Motor neuron (in vitro differentiated cells): ENCODE measurements around the gene NEURL1. TPM values are rescaled to one million over a fixed set of nuclear protein-coding genes. Genes with fewer than 3 reads are reported as not detected.
A peak's percentile ranks its signal among the peaks of the same experiment; 100 is the strongest.

Experiments
- ATAC-seq, 8 experiments: fragments of 200-7000 bp; cut with Tn5 transposase; replicated peaks in 6 of 8; 2 replicates each; pipeline ENCODE4 v1.8.0; 2021; ENCODE audit warnings: mild to moderate bottlenecking in 8 of 8, moderate library complexity in 8 of 8
- H3K27ac ChIP-seq, 2 donors: fragments of 250-450 bp; sonication (Bioruptor Pico); 2 replicates each; pipeline ENCODE4 v1.9.0; 2021; ENCODE audit warnings: antibody characterized with exemption in 2 of 2, mild to moderate bottlenecking in 2 of 2, moderate library complexity in 1 of 2
- H3K4me1 ChIP-seq, 2 donors: fragments of 250-450 bp; sonication (Bioruptor Pico); replicated peaks in 1 of 2; 2 replicates each; pipeline ENCODE4 v1.6.1; 2021; ENCODE audit warnings: antibody characterized with exemption in 2 of 2, mild to moderate bottlenecking in 2 of 2, moderate library complexity in 1 of 2
- H3K4me3 ChIP-seq, 5 donors: fragments of 250-450 bp; sonication (Bioruptor Pico); 2 replicates each; pipeline ENCODE4 v1.9.0; 2021; ENCODE audit warnings: antibody characterized with exemption in 5 of 5, mild to moderate bottlenecking in 5 of 5, moderate library complexity in 4 of 5
- WGBS, 10 experiments: fragments of 450-650 bp; shearing (Covaris generic); methylation state at CpG; one replicate each; pipeline ENCODE4 v1.0.0; 2022; 5-methylcytosine and 5-hydroxymethylcytosine counted together
- in situ Hi-C, 9 experiments: fragments of 400-800 bp; cut with MboI; loops; one replicate each; pipeline ENCODE4 v1.15.0; 2021; ENCODE audit warnings: low sequenced_read_pairs in 9 of 9, low pct_unique_long_range_greater_than_20kb in 2 of 9; ENCODE audit not compliant: unreplicated experiment in 9 of 9
- total RNA-seq, 8 experiments: library from RNA; unstranded; fragments of 300-600 nt; gene quantifications; 2 replicates each; pipeline versions ENCODE4 v1.2.3 to v1.2.4, GENCODE V29; 2022

Gene NEURL1
- total RNA-seq, 8 experiments from 2014 or later: 1.6 to 11.7 (median 6.0) TPM

DNA sequence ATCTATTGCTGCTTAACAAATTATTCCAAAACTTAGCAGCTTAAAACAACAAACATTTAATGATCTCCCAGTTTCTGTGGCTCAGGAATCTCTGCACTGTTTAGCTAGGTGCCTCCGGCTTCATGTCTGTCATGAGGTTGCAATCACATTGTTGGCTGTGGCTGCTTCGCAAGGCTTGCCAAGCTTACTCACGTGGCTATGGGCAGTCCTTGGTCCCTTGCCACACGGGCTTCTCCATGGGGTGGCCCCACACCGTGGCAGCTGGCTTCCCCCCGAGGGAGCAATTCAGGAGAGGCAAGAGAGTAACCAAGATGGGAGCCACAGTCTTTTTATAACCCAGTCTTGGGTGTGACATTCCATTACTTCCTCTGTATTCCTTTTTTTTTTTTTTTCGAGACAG is 67.4 kb downstream of the NEURL1 start:
- no peak for ATAC-seq
- 52 to 100% (median 70%) methylated on average over 1 to 6 of the region's 7 CpGs; no CpG with 5 or more reads in 1 of the 10 experiments for WGBS, 10 experiments
- in situ Hi-C loops: no loop called here
- Histone ChIP-seq H3K4me1 (peaks cover 5 to 8% of the 10 kb centered on the region in 2 donors), H3K27ac (no peak overlapping the region), H3K4me3 (no peak overlapping the region)

DNA sequence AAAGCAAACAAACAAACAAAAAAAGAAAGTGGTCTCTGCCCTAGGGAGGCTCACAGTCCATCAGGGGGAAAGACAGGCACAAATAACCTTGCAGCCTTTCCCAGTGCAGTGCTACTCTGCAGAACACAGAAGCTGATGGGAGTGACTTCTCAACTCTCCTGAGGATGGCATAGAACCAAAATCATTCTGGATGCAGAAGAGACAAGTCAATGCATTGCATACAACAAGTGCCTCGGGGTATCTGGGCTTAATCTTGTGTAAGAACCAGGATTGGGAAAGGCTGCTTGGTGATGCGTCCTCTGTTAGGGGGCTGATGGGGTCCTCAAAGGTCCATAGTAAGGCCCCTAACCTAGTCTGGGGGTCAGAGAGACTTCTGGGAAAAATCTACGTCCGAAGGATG is 68.9 kb downstream of the NEURL1 start:
- no peak overlapping the region for H3K27ac ChIP-seq
- ATAC-seq: peak in 1 of 8 experiments; percentile 65
- H3K4me3 ChIP-seq: no peak overlapping the region
- in situ Hi-C loops: no loop called here
- 29 to 76% (median 57%) methylated on average over 1 to 4 of the region's 4 CpGs; no CpG with 5 or more reads in 6 of the 10 experiments for WGBS, 10 experiments
- H3K4me1 ChIP-seq: no peaks in the 10 kb centered on the region

DNA sequence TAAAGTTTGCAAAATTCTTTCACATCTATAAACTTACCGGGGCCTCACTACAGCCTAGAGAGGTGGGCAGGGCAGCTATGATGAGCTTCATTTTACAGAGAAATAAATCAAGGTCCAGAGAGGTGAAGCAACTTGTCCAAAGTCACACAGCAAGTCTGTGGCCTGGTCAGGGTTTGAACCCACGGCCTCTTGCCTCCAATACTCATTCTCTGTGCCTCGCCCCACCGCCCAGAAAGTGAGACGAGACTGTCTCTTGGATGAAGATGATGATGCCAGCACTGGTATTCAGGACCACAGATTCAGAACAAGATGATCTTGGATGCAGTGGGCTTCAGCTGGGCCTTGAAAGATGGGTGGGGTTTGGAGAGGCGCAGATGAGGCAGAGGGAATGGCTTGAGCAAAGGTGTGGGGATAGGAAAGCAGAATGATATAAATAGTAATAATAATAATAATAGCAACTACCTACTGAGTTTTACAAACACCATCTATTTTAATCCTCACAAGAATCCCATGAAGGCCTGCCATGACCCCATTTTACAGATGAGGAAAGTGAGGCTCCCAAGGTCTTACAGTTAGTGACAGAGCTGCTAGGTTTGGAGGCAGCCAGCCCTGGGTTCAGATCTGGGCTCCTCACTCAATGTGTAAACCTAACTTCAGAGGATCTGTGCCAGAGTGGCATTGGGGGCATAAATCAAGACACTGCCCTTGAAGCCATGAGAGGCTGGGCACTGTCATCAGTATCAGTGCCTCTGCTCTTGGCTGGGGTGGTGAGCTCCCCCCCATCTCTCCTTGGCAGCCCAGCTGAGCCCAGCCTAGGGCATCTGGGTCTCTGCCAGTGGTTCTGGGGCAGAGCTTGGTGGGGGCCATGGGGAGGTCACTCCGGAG is 70.0 kb downstream of the NEURL1 start:
- ATAC-seq: peak in 1 of 8 experiments; percentile 9
- Histone ChIP-seq H3K4me1 (no peaks in the 10 kb centered on the region), H3K4me3 (no peak overlapping the region), H3K27ac (no peak overlapping the region)
- 66 to 100% (median 100%) methylated on average over 1 to 6 of the region's 7 CpGs; no CpG with 5 or more reads in 2 of the 10 experiments for WGBS, 10 experiments
- in situ Hi-C loops: no loop called here

DNA sequence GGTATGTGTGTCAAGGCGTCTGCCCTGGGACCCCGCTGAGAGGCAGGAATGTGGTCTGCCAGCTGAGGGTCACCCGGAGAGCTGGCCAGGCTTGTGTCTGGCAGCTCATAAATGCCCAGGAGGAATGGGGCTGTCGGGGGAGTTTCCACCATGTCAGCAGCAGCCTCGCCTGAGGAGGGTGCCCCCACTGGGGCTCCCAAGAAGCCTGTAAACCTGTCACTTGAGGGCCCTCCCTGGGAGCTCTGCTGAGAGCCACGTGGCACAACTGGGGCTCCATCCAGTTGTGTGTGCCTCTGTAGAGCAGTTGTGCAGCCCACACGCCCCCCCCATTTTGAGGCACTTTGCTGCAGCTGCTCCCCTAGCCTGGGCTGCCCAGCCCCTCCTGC is 70.6 kb downstream of the NEURL1 start:
- WGBS, 10 experiments: 53% methylated on average over 3 of the region's 7 CpGs; no CpG with 5 or more reads in 9 of the 10 experiments

DNA sequence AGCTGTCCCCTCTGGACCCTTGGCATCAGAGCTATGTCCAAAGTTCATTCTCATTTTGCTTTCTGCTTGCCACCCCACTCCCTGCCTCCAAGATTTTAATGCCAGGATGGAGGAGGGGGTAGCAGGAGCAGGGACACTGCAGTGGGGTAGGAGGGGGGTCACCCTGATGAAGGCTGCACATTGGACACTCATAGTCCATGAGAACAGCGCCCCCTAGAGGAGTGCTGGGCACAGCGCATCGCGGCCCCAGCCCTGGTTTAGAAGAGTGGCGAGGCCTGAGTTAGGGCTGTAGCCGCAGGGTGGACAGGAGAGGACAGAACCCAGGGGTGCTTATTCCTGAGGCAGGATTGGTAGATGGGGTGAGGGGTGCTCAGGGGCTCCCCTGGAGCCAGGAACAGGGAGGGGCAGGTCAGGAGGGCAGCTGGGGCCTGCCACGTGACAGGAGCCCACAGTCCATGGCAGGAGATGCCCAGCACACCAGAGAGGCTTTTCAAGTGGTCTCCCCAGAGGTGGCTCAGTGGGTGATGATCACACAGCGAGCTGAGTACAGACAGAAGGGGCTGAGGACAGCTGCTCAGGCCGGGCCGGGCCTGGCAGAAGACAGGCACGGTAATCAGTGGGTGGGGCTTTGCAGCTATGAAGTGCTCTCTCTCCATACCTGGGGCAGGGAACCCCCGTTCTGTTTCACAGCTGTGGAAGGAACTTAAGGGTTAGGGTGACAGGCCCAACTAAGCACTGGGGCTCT is 71.4 kb downstream of the NEURL1 start:
- 27 to 100% (median 65%) methylated on average over 1 to 3 of the region's 12 CpGs; no CpG with 5 or more reads in 6 of the 10 experiments for WGBS, 10 experiments
- peak in 7 of 8 experiments; percentile 13 to 76 (median 34) for ATAC-seq
- no peak overlapping the region for H3K27ac ChIP-seq
- no peaks in the 10 kb centered on the region for H3K4me1 ChIP-seq
- no peak overlapping the region for H3K4me3 ChIP-seq
- in situ Hi-C loops: no loop called here

More for the DNA sequence above, 70.6 kb downstream of the NEURL1 start:
- no peaks in the 10 kb centered on the region for H3K4me1 ChIP-seq
- in situ Hi-C loops: no loop called here
- H3K4me3 ChIP-seq: no peak overlapping the region
- peak in 5 of 8 experiments; percentile 53 to 84 (median 78) for ATAC-seq
- H3K27ac ChIP-seq: no peak overlapping the region

DNA sequence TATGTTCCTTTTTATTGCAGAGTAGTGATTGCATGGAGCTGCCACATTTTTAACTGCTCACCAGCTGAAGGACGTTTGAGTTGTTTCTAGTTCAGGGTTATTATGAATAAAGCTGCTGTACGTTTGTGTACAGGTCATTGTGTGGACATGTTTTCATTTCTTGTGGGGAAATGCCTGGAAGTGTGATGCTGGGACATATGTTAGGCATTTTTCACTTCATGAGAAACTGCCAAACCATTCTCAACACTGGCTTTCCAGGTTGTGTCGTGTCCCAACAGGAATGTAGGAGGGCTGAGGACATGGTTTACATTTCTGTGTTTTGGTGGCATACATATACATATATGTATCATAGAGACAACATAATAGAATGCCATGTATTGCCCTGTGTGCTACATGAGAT is 73.0 kb downstream of the NEURL1 start:
- ATAC-seq: no peak
- in situ Hi-C loops: no loop called here
- Histone ChIP-seq H3K27ac (no peak overlapping the region), H3K4me1 (no peaks in the 10 kb centered on the region), H3K4me3 (no peak overlapping the region)
- WGBS, 10 experiments: 0 to 80% (median 50%) methylated on average over 1 to 3 of the region's 3 CpGs; no CpG with 5 or more reads in 1 of the 10 experiments

DNA sequence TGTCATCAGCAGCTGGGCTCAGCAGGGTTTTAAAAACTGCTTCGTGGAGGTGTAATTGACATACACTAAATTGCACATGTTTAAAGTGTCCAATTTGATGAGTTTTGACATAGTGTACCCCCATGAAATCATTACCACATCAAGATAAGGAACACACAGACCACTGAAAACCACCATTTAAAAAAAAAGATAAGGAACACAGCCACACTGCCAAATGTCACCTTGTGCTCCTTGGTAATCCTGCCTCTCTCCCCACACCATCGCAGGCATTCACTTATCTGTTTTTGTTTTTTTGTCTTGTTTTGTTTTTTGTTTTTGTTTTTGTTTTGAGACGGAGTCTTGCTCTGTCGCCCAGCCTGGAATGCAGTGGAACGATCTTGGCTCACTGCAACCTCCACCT is 75.0 kb downstream of the NEURL1 start:
- H3K4me3 ChIP-seq: no peak overlapping the region
- no peaks in the 10 kb centered on the region for H3K4me1 ChIP-seq
- WGBS, 10 experiments: 51 to 100% (median 96%) methylated on average over 1 to 5 of the region's 5 CpGs
- ATAC-seq: no peak
- H3K27ac ChIP-seq: no peak overlapping the region
- in situ Hi-C loops: no loop called here

DNA sequence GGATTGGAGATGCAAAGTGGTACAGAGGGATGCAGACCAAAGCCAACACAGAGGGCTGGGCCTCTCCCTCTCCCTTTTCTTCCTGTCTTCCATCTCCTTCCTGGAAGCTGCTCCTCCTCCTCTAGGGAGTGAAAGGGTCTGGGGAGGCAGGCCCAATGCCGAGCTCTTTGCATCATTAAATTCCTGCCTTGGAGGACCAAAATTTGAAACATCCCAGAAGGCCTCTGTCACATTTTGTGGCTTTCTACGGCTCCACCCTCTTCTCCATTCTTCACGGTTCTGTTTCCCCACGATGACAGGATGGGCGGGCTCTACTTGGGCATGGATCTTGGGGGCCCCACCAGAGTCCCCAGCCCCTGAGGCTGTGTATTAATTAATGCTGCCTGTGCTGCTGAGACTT is 76.4 kb downstream of the NEURL1 start:
- H3K27ac ChIP-seq: no peak overlapping the region
- in situ Hi-C loops: no loop called here
- ATAC-seq: peak in 5 of 8 experiments; percentile 40 to 81 (median 80)
- H3K4me1 ChIP-seq: no peaks in the 10 kb centered on the region
- WGBS, 10 experiments: 20 to 67% (median 40%) methylated on average over 1 to 5 of the region's 5 CpGs; no CpG with 5 or more reads in 5 of the 10 experiments
- no peak overlapping the region for H3K4me3 ChIP-seq

DNA sequence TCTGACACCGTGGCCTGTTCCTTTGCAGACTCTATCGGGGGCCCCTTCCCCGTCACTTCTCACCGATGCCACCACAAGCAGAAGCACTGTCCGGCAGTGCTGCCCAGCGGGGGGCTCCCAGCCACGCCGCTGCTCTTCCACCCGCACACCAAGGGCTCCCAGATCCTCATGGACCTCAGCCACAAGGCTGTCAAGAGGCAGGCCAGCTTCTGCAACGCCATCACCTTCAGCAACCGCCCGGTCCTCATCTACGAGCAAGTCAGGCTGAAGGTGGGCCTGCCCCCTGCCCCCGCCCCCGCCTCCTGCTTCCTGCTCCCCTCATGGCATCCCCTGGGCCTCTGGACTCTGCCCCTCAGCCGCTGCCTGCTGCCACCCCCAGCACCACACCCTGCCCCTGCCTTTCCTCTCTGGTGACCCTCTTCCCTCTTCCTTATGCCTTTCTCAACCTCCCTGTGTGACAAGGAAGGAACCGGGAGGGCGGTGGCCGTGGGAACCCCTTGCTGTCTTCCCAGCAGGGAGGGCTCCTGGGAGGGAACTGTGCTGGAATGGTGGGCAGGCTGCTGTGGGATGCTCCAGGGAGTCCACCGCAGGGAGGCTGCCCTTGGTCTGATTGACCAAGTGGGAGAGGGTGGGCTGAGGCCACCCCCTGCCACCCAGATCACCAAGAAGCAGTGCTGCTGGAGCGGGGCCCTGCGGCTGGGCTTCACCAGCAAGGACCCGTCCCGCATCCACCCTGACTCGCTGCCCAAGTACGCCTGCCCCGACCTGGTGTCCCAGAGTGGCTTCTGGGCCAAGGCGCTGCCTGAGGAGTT is 77.5 kb downstream of the NEURL1 start:
- in situ Hi-C loops: no loop called here
- Histone ChIP-seq H3K4me3 (no peak overlapping the region), H3K4me1 (no peaks in the 10 kb centered on the region), H3K27ac (no peak overlapping the region)
- ATAC-seq: no peak
- WGBS, 10 experiments: 83 to 96% (median 88%) methylated on average over 1 to 4 of the region's 28 CpGs; no CpG with 5 or more reads in 7 of the 10 experiments

DNA sequence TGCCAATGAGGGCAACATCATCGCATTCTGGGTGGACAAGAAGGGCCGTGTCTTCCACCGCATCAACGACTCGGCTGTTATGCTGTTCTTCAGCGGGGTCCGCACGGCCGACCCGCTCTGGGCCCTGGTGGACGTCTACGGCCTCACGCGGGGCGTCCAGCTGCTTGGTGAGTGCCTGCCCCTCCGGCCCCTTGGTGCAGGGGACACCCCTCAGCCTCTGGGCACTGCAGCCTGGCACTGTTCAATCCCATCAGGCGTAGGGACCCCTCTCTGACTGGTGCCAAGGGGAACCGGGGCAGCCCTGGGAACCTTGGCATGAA is 78.1 kb downstream of the NEURL1 start:
- no peak for ATAC-seq
- Histone ChIP-seq H3K4me1 (no peaks in the 10 kb centered on the region), H3K4me3 (no peak overlapping the region), H3K27ac (no peak overlapping the region)
- in situ Hi-C loops: no loop called here
- 80 to 93% (median 83%) methylated on average over 1 to 3 of the region's 18 CpGs; no CpG with 5 or more reads in 7 of the 10 experiments for WGBS, 10 experiments

DNA sequence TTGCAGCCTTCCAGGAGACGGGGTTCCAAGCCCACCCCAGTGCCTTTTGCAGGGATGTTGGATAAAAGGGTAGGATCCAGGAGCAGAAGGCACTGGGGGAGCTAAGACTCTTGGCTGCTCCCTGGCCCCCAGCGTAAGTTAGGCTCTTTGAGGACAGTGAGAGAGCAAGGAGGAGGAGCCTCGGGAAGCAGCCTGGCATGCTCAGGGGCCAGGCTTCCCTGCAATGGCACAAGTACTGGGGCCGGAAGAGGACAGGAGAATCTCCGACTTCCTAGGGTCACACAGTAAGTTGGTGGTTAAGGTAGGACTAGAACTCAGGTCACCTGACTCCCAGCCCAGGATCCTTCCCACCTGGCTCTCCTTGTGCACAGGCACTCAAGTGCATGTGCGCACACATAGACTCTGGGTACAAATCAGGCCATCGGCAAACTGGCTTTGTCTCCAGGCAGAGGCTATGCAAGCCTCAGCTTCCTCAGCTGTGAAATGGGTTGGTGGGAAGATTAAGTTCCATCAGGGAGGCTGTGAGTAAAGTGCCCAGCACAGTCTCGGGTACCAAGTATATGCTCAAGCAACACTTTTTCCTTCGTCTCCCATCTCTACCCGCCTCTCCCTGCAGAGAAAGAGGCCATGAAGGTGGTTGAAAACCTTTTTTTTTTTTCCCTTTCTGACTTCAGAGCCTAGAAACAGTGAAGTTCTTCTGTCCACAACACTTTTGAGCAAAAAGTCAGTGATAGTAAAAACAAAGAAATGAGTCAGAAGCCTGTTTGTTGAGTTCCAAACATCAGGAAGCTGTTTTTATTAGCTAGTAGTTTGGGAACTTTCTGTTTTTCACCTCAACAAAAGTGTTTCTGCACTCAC is 79.1 kb downstream of the NEURL1 start:
- ATAC-seq: no peak
- in situ Hi-C loops: no loop called here
- no peak overlapping the region for H3K27ac ChIP-seq
- WGBS, 10 experiments: 17 to 100% (median 80%) methylated on average over 1 to 5 of the region's 10 CpGs; no CpG with 5 or more reads in 4 of the 10 experiments
- no peaks in the 10 kb centered on the region for H3K4me1 ChIP-seq
- no peak overlapping the region for H3K4me3 ChIP-seq

DNA sequence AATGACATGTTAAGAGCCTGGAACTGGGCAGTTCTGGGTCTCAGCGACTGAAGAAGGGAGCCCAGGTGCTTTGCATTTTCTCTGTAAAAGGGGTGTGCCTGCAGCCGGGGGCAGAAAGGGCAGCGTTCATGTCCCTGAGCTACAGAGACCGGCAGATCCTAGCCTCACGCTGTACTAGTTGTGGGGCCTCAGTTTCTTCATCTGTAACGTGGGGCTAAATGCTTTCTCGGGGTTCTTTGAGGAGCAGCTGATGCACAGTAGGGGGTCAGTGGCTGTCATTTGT is 79.6 kb downstream of the NEURL1 start:
- Histone ChIP-seq H3K4me3 (no peak overlapping the region), H3K4me1 (no peaks in the 10 kb centered on the region), H3K27ac (no peak overlapping the region)
- WGBS, 10 experiments: 46 to 72% (median 56%) methylated on average over 1 to 6 of the region's 7 CpGs; no CpG with 5 or more reads in 3 of the 10 experiments
- in situ Hi-C loops: no loop called here
- ATAC-seq: no peak
